ENCODE data around the gene ENO2. TPM values are rescaled to one million over a fixed set of nuclear protein-coding genes. Genes with fewer than 3 reads are reported as not detected.

ENO2 gene
- polyA plus RNA-seq, 1 of the 3 experiments (the other 2 are of a cell fraction): 50.6 TPM

GRCh38 chr12:6959058-6959804 is 44.9 kb downstream of the ENO2 start:
- no peak overlapping the region for H2AFZ ChIP-seq (ENCODE audit: low read depth)
- H3K4me3 ChIP-seq (ENCODE audit: low read depth in 2 of 2, low read length in 1 of 2): no peak overlapping the region
- no peak overlapping the region for H3K27ac ChIP-seq (ENCODE audit: low read depth in 2 of 2, low read length in 1 of 2)
- TF ChIP-seq FOXJ3 (CRISPR knock-in tag; IDR thresholded peaks at IDR 0.05) (no peak), ZBTB33 (IDR thresholded peaks at IDR 0.05; ENCODE audit: borderline replicate concordance, low read depth) (no peak), GABPA (IDR thresholded peaks at IDR 0.05; ENCODE audit: low read depth) (no peak), NFIC (IDR thresholded peaks at IDR 0.05; ENCODE audit: borderline replicate concordance) (no peak), SIN3A (IDR thresholded peaks at IDR 0.05; ENCODE audit: borderline replicate concordance, low read depth, low read length) (no peak), SMC3 (IDR thresholded peaks at IDR 0.05; ENCODE audit: low read depth, low read length) (no peak), MXI1 (IDR thresholded peaks at IDR 0.05; ENCODE audit: low read depth, low read length) (no peak), FOSL2 (IDR thresholded peaks at IDR 0.05; ENCODE audit: borderline replicate concordance, low read depth) (no peak), CHD2 (IDR thresholded peaks at IDR 0.05; ENCODE audit: low read length, partially characterized antibody) (no peak), IRF3 (IDR thresholded peaks at IDR 0.05; ENCODE audit: low read depth, low read length) (no peak), YY1 (IDR thresholded peaks at IDR 0.05; ENCODE audit: low read depth) (no peak), TEAD4 (IDR thresholded peaks at IDR 0.05; ENCODE audit: borderline replicate concordance, insufficient read depth) (no peak), ELF1 (IDR thresholded peaks at IDR 0.05) (no peak), RXRA (IDR thresholded peaks at IDR 0.05; ENCODE audit: borderline replicate concordance, low read depth) (no peak), CTCF (IDR thresholded peaks at IDR 0.05) (no peak), PBX3 (IDR thresholded peaks at IDR 0.05) (no peak), EP300 (IDR thresholded peaks at IDR 0.05; ENCODE audit: borderline replicate concordance in 1 of 2, low read depth in 1 of 2, low read length in 1 of 2) (no peak), POLR2AphosphoS5 (IDR thresholded peaks at IDR 0.05; ENCODE audit: low read depth, low read length) (no peak)
- H3K27me3 ChIP-seq (ENCODE audit: insufficient read depth): no peaks in the 10 kb centered on the region
- no peaks in the 10 kb centered on the region for H3K9me2 ChIP-seq
- ChIA-PET CTCF (interaction anchor here (1.4 to 8.0 kb wide), 3 partner anchors 14 to 149 kb away, joined by 4 to 114 read pairs (median 62); partner anchors contain the start of genes C12orf57 and RNU7-1), POLR2A (interaction anchor here (1.5 kb wide), 1 partner anchor 15 kb away, joined by 3 read pairs; the partner anchor contains the start of gene C12orf57)
- no peaks in the 10 kb centered on the region for H4K20me1 ChIP-seq (ENCODE audit: insufficient read depth)
- DNase-seq: no peak
- H3K9ac ChIP-seq: no peak overlapping the region
- H3K36me3 ChIP-seq (replicated peaks in 1 of 2; ENCODE audit: control insufficient read depth in 1 of 2, insufficient read depth in 2 of 2, low read length in 1 of 2): peaks cover 0 to 1% of the 10 kb centered on the region in 2 experiments
- peaks cover 2% of the 10 kb centered on the region for H3F3A ChIP-seq (replicated peaks; ENCODE audit: insufficient read depth)
- peaks cover 0 to 8% of the 10 kb centered on the region in 2 experiments; a peak in 2 of 4 replicates for H3K4me1 ChIP-seq (ENCODE audit: control insufficient read depth in 1 of 2, insufficient read depth in 2 of 2, low read depth in 1 of 2, low read length in 1 of 2)
- H3K4me2 ChIP-seq: no peak overlapping the region
- H3K79me2 ChIP-seq (ENCODE audit: insufficient read depth): no peaks in the 10 kb centered on the region
- H3K9me3 ChIP-seq: no peaks in the 10 kb centered on the region
- WGBS (ENCODE audit: low lambda C conversion rate): 88% methylated on average over 22 of the region's 24 CpGs

All from SK-N-SH (cell line).